NCI-H1694 (cell line): Measurements from ENCODE around the gene MGAT4C.

Experiments used
- DNase-seq: peaks from one replicate; lab custom pipeline; 2025; lab: John Stamatoyannopoulos, UW

MGAT4C gene

DNA sequence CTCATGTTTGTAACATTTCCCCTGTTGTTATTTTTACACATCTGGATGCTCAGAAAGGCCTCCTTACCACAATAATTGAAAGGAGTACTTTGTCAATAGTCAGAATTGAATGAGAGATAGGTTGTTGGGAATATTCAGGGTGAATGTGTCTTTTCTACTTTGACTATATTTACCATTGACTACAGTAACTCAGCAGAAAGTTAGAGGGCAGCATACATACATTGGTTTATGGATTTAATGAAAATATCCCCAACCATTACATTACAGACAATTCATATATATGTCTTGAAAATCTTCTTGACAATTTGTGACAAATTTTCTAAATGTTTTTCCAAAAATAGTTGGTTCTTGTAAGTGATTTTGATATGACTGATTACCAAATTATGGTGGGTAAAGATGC lies 284.4 kb downstream of the MGAT4C start:
- DNase-seq: no peak

GRCh38 chr12:85968606-85969005 lies 287.6 kb downstream of the MGAT4C start:
- DNase-seq: no peak

DNA sequence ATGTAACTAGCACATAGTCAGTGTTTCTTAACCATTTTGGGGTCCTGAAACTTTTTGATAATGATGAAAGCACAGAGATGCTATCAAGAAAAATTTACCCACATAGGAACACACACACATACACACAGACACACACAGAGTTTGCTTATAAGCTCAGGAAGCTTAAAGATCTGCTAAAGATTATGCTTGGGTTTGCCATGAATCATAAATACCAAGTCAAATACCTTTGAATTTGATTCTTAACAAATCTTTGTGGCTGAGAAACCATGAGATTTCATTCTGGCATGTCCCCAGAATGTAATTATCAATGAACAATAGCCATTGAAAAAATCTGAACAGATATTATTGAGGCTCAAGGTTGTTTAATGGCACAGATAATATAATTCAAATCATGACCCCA lies 292.9 kb downstream of the MGAT4C start:
- DNase-seq: no peak

DNA sequence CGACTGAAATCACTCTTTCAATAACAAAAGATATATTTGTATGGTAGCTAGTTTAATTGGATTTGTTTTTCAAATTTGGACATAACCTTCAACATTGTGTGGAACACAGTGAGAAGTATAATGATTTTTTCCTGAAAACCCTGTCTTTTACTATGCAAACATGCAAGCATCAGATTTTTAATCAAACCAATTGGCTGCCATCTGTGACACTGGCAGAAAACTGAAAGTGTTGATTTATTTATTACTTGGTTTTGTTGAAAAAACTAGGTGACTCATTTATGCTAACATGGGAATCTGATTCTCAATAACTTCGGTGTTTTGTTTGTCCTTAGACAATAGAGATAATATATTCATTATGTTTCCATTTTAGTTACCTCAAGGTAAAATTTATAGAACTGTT lies 300.1 kb downstream of the MGAT4C start:
- no peak for DNase-seq

DNA sequence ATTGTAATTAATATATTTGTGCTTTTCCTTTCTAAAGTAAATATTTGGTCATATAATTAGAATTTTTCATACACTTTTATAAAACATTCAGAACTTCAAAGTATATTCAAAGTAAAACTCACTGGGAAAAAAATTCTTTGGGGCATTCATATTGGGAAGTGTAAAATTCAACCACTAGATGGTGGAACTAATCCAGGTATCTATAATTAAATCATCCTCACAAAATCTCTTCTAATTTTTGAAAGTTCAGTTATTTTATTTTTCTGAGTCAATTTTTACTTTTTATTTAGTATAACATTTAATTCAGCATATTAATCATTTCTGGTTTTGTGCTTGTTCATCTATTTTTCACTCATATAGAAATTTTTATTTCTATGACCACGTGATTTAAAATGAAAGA lies 301.1 kb downstream of the MGAT4C start:
- no peak for DNase-seq

DNA sequence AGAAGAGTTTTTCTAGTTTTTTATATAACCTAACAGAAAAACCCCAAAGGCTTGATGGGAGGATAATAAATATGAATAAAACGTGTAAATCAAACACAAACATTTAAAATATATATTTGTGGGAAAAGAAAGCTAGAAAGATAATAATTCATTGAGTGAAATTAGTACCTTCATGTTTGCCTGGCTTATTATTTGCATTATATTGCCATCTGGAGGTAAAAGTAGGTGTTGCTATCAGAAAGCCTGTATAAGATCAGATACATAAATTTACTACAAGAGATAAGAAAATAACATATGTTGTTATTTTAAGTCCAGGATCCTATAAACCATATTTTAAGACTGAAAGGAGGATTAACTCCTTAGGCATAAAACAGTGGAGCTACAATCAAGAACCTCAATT lies 304.4 kb downstream of the MGAT4C start:
- no peak for DNase-seq

DNA sequence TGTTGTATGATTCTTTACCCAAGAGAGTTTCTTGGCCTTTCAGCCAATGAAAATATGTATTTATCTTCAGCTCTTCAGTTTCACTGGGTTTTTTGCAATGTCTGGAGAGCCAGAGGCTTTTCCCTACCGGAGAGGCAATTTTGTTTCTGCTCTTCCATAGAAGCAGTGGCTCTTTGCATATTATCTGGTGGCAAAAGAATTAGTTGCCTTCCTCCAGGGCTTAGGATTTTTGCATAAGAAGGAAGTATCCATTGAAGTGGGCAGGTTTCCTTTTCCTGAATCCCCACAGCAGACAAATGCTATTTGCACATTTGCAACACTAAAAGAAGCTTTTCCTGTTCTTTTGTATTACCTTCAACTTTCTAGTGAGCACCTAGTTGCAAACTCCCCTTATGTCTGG lies 306.9 kb downstream of the MGAT4C start:
- DNase-seq: no peak

DNA sequence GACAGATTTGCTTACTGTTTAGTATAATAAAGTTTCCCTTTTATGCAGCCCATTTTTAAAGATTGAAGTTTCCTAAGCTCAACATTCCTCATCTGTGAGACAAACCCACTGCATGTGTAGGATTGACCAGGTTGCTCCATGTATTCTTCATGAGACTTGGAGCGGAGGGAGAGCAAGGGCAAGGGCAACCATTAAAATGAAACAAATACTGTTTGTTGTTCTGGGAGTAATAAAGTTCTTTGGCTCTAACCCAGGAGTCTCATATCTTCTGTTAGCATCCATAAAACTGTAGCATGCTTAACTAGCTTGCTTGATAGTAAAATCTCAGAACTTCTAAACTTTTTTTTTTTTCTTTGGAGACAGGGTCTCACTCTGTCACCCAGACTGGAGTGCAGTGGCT lies 307.9 kb downstream of the MGAT4C start:
- no peak for DNase-seq

DNA sequence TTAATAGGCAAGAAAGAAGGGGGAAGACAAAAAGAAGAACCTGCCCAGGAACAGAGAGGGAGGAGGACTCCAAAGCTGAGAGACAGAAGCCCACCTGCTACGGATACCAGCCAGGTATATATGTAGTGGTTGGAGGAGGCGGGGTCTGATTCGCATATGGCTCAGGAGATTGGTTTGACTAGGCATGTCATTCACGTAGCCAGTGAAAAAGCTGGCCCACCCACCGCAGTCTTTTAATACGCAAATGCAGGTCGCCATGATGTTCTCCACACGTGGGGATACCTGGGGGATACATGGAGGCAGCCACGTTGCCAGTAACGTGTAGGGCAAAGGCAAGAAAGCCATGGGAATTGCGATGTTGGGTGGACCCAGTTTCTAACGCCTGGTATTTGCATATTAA lies 308.9 kb downstream of the MGAT4C start:
- no peak for DNase-seq

DNA sequence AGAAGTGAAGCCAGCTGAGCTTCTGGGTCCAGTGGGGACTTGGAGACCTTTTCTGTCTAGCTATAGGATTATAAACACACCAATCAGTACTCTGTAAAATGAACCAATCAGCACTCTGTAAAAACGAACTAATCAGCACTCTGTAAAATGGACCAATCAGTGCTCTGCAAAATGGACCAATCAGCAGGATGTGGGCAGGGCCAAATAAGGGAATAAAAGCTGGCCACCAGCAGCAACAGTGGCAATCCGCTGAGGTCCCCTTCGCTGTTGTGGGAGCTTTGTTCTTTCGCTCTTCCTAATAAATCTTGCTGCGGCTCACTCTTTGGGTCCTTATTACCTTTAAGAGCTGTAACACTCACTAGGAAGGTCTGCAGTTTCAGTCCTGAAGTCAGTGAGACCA lies 309.8 kb downstream of the MGAT4C start:
- DNase-seq: no peak

DNA sequence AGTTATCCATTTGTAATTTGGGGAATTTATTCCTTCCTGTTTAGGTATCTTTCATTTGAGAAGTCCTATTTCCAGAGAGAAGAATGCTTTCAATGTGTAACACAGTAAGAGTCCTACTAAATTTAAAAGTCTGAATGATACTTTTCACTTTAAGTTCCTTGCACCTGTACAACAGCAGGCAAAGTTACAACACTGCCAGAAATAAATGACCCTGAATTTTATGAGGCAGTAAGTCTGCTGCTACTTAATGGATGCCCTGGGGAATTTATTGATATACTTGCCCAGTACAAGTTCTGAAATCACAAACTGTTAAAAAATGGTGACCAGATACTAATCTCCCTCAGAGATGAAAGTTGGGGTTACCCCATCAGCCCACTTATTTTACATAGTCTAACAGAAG lies 329.0 kb downstream of the MGAT4C start:
- DNase-seq: no peak

DNA sequence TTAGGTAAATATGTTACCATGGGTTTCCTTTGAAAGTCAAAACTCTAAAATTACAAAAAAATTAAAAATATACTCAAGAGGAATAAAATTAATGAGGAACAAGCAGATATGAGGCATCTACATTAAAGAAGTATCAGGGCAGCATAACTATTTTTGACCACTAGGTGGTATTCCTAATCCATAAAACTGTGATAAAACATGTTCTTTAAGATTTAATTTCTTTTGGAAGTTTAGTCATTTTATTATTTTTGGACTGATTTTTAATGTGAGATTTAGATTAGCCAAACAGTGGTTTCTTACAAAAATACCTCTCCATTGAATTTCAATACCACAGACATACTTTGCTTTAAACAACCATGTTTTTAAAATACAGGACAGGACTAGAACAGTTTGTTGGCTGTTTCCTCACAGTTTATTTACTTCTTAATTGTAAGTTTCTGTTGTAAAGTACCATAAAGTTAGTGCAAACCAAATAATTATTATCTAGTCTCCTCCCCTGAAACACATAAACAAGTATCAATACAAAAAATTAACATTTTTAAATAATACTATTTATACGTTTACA lies 332.3 kb downstream of the MGAT4C start:
- peak; percentile 24 for DNase-seq

DNA sequence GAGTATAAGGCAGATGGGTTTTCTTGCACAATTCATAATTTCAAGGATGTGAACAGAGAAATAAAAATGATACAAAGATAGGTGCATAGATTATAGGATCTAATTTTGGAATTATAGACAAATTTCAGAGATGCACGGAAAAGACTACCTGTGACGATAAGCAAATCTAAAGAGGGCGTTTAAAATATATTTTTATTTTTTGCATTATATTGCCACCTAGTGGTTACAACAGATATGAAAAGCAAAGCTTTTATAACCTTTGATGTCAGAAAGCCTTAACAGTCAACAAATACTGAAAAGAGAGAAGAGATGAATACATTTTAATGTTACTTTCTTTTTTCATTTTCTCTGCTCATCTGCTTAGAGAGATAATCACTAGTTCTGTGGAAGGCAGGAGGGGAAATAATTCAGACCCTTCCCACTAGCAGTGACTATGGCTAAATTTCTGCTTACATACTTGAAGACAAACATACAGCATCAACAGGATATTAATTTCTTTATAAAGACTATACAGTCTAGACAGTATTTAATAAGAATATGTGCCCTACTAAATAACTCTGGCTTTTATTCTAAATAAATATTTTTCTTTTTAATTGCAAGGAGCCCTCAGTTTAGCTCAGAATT lies 335.8 kb downstream of the MGAT4C start:
- peak; percentile 15 for DNase-seq
